Femur (tissue), 1 donor: ENCODE results near the gene ANXA8.
A peak's percentile ranks its signal among the peaks of the same experiment; 100 is the strongest.
"Not testable (repeated sequence)": the region's sequence is repeated elsewhere in the genome, so short reads cannot be mapped to it uniquely, and the experiment has no call there.

Experiments
- DNase-seq: peaks from one replicate; pipeline ENCODE4 v3.0.0-alpha.2; 2017

Gene ANXA8

GRCh38 chr10:47483923-47484322 is at the start of gene ANXA8:
ANXA8 (minus strand) TSS chr10:47484115; CDS start chr10:47483933, 182 bp downstream.
- DNase-seq, result peak; percentile 1

DNA sequence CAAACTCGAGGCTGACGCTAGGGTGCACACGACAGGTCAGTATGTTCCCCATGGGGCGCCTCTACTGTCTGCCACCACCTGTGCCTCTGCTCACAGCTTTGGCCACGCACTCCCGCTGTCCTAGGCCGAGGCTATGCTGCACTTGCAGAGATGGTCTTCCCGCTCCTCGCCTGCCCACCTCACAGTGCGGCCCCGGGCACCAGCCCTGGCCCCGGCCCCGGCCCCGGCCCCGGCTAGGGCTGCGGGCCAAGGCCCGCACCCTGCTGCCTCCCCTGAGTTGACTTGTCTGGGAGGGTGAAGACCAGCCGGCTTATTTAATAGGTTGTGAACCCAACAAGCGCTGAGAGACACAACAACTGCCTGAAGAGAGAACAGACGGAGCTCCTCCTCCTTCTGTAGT is 39.6 kb upstream of the ANXA8 start, which contains the start of gene AGAP9:
Gene AGAP9, minus strand, starts transcription at position 164 of the 400 bp plus-strand sequence. Its CDS starts 112 bp downstream, at position 52.
- DNase-seq, result not testable (repeated sequence)

DNA sequence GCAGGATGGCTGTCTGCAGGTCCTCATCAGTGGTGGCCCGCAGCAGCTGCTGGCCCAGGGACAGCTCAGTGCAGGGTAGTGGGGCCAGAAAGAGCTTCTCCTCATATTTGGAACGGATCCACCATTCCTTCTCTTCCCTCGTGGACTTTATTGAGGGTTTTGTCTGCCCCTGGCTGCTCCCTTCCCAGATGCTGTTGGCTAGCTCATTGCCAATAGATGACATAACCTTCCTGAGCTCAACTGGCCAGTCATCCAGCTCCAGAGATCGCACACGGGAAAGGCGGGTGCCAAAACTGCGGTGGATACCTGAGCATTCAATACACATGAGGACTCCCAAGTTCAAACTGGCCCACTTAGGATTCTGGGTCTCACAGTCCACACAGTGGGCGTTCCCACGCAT is 18.4 kb upstream of the ANXA8 start:
- DNase-seq, result peak; percentile 8

DNA sequence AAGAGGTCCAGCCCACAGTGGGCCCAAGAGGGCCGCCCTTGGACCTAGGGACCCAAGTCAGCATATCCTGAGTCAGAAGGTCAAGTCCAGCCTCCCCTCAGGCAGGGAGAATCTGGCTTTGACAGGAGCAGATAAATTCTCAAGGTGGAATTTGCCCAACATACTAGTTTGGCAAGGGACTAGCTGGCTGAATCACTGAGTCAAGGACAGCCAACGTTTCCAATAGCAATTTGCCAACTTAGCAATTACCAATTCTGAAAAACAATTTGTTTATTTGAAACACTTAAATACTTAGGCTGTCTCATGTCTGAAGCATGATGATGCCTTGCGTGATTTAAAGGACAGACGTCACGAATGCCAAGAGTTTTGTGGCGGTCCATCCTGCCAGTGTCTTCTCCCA is 10.3 kb upstream of the ANXA8 start:
- DNase-seq, result not testable (repeated sequence)

DNA sequence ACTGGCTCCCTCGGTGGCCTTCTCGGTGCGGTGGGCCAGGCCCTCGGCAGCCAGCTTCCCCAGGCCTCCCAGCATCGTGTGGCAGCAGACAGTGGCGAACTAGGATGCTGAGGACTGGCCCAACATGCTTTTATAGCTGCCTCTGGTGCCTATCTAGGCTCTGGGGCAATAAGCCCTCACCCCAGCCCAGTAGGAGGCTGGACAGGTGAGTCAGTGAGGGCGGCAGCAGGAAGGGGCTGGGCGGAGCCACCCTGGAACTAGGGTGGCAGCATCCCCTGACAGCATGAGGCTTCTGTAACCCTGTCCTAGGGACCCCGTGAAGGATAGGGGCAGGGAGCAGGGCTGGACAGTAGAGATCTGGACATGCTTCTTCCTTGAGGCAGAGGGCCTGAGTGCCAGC is 7.7 kb upstream of the ANXA8 start, which contains the start of gene FAM25G:
Gene FAM25G, minus strand, starts transcription at position 101 of the 400 bp plus-strand sequence. Its CDS starts 26 bp downstream, at position 75.
- not testable (repeated sequence) for DNase-seq

DNA sequence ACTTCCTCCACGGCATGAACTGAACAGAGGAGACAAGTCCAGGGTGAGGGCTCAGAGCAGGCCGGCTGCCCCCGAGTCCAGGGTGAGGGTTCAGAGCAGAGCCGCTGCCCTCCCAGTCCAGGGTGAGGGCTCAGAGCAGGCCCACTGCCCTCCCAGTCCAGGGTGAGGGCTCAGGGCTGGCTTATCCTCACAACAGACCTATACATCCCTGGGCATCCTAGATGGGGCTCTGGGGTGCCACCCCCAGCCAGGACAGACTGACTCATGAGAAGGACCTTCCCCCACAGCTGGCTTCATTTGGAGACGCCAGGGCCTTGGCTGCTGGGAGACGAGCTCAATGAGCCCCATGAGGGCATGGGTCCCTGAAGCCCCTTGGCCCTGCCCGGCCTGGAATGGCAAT is 5.7 kb upstream of the ANXA8 start:
- DNase-seq, result not testable (repeated sequence)

- DNase-seq, result not testable (repeated sequence)
These were observed 2.0 kb upstream of the ANXA8 start for GRCh38 chr10:47485943-47486342.

- not testable (repeated sequence) for DNase-seq
These were observed 871 bp upstream of the ANXA8 start for GRCh38 chr10:47484786-47485185.

GRCh38 chr10:47482367-47482766 is 1.5 kb downstream of the ANXA8 start:
- not testable (repeated sequence) for DNase-seq

DNA sequence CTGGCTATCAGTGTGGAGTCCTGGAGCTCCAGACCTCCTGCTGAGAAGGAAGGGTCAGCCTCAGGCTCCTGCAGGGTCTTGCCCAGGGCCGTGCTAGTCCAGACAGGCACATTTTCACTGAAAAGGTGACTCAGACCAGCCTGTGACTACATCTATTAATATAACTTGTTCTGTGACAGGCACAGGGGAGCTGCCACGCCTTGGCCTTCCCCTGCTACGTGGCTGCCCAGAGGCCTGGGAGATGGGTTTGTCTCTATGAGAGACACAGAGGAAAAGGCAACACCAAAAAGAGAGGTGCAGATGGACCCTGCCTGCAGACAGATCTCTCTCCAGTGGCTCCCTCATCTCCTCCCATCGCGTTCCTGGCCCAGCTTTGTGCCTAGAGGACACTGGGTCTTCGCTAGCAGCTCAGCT is 2.1 kb downstream of the ANXA8 start:
- peak; percentile 3 for DNase-seq

- DNase-seq, result peak; percentile 9
These were observed 2.6 kb downstream of the ANXA8 start for GRCh38 chr10:47481182-47481766.

DNA sequence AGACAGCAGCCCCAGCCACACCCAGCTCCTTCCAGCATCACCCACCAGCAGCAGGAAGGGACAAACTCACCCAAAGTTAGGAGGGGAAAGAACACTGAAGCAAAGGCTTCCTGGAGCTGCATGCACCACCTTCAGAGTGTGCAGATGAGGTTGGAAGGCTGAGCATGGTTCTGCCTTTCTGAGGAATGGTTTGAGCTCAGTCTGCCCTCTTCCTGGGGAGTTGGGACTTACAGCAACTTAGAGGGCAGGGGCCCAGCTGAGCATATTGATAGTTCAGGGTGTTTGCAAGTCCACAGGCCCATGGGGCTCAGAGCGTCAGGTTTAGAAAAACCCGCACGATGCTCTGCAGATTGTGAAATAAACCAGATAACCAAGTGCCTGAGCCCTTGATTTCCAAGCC is 3.8 kb downstream of the ANXA8 start:
- DNase-seq, result not testable (repeated sequence)

GRCh38 chr10:47478114-47478513 is 5.8 kb downstream of the ANXA8 start:
- not testable (repeated sequence) for DNase-seq

GRCh38 chr10:47477078-47477477 is 6.8 kb downstream of the ANXA8 start:
- DNase-seq, result not testable (repeated sequence)

DNA sequence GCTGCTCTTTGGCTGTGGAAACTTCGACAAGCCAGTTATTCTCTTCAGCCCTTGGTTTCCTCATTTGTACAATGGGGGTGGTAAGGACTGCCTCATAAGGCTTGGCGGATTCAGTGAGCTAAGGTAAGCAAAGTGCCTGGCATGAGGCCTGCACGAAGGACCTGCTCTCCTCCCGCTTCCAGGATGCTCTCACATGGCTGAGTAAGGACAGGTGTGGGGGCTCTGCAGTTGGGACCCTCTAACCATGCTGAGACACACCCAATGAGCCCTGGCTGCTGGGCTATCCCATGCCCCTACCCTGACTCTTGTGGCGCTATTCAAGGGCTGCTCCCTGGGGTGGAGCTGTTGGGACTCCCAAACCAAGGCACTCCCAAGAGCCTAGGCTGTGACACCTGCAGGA is 8.8 kb downstream of the ANXA8 start:
- peak; percentile 1 for DNase-seq

DNA sequence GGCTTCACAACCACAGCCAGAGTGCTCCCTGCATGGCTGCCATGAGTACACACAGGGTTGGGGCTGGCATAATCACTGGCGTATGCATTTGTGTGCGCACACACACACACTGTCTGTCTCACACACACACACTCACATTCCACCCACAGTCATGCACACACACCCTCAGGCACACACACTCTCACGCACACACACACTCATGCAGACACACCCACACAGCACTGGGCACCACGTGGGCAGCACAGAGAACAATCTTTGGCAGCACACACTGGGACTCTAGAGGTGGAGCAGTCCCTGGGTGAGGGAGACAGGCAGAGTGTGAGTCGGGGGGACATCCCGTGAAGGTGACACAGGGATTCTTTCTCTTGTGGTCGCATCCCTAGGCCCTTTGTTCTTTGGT is 10.4 kb downstream of the ANXA8 start:
- DNase-seq, result not testable (repeated sequence)

DNA sequence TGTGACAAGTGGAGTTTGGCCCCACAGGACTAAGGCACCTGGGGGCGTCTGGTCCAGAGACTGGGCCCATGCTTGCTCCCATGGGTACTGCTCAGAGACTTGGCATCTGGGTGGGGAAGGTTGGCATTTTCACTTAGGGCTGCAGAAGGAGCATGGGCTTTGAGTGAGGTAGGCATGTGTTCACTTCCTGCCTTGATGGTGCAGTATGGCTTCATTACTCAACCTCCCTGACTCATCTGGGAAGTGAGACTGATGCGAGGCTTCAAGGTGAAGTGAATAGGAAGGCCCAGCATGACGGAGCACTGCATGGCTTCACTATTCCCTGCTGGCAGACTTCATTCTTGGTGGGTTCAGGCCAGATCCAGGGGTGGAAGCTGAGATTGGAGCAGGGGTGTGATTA is 11.3 kb downstream of the ANXA8 start:
- not testable (repeated sequence) for DNase-seq

DNA sequence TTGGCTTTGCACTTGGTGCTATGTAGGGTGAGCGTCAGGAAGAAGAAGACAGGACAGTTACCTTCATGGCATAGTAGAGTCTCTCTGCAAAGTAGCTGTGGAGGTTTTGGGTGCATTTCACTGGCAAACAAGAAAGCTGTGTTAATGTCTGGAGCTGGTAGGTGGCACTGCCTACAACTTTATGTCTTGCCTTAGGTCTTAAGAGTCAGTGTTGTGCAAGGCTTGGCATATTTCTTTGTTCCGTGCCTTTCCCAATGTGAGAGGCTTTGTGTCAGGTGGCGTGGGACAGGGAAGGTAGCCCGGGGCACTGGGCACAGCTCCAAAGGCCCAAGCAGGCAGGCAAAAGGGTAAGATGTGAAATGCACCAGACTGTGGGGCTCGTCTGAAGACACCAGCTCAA is 11.8 kb downstream of the ANXA8 start:
- not testable (repeated sequence) for DNase-seq

GRCh38 chr10:47468731-47469528 is 15.0 kb downstream of the ANXA8 start:
- DNase-seq, result peak; percentile 8

- DNase-seq, result not testable (repeated sequence)
These were observed 16.0 kb downstream of the ANXA8 start for GRCh38 chr10:47467957-47468356.

GRCh38 chr10:47467458-47467857 is 16.5 kb downstream of the ANXA8 start:
- DNase-seq, result not testable (repeated sequence)

- DNase-seq, result peak; percentile 27
These were observed 18.5 kb downstream of the ANXA8 start for GRCh38 chr10:47465216-47465917.
